ENCODE data around the gene NDUFS2.
A peak's percentile ranks its signal among the peaks of the same experiment; 100 is the strongest.

NDUFS2 gene

DNA sequence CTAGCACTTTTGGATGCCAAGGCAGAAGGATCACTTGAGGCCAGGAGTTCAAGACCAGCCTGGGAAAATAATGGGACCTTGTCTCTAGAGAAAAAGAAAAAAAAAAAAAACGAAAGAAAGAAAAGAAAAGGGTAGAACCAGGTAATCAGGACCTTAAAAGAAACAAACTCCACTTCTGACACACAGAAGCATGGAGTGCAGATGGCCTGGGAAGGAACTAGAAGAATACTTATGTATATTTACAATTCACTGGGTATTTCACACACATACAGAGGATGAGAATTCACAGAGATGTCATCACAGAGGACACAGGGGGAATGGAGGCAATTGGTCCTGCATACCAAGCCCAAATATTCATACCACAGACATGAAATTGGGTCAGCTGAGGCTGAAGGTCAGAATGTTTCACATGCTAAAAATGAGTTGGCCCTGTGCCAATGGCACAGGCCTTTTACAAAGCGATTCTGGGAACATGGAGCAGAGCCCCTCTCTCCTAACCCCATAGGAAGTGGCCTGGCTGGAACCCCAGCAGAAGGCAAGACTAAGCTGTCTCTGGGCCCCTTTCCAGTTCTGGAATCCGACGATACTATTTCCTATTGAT, 29.3 kb upstream of the NDUFS2 start:
- DNase-seq (ENCODE audit: low read depth) = peak; percentile 89

DNA sequence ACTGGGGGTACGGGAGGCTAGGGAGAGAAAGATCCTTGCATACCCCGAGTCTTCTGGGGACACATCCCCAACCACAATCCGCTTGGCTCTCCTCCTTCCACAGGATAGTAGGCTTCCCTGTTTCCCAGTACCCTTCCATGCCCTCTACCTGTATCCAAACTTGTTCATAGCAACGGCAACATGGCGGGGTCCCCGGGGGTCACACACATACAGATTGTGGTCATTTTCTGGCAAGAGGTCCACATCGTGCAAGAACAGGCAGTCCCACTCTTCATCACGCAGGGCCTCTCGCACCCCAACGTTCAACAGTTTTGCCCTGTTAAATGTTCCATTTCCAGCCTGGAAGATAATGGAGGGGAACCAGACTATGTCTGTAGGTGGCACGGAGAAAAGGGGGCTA, 28.5 kb upstream of the NDUFS2 start:
- no peak for DNase-seq (ENCODE audit: low read depth)

DNA sequence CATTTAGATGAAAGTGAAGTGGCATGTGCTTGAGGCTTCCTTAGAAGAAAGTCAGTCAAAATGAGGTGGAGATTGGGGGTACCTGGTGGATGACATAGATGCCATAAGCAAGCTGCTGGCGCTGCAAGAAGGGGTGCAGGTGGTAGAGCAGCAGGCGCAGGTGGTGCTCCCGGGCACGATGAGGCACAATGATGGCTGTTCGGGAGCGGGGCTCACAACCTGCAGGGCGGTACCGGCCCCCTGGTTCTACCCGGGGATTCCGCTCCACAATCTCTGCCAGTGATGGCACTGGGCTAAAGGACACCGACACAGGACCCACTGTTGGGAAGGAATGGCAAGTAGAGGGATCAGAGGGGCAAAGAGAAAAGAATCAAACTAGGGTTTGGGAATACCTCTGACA, 27.3 kb upstream of the NDUFS2 start:
- DNase-seq (ENCODE audit: low read depth) = no peak

DNA sequence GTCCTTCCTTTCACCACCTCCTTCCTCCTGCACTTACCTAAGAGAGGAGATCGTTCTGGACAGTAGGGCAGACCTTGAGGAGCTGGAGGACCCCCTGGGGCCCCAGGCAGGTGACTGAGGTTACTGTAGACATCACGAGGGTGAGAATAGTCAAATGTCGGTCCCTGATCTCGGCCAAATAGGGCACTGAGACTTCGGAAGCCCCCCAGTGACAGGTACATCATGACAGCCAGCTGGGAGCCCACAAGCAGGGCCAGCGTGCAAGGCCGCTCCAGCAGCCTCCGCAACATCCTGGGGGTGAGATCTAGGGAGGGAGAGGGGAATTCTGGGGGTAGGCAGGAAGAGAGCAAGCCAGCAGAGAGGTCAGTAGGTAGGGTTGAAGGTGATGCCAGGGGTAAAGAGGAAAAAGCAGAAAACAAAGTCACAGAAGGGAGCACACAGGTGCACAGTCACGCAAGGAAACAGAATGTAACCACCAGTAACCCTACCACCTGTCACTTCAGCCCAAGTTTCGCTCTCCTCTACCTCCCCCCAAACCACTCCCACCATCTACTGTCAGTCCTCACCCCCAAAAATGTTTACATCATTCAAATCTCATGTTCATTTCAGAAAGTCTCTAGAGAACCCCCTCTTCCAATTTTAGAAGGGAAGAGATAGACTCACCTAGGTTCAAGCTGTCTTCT, 26.3 kb upstream of the NDUFS2 start:
- DNase-seq (ENCODE audit: low read depth) = no peak

DNA sequence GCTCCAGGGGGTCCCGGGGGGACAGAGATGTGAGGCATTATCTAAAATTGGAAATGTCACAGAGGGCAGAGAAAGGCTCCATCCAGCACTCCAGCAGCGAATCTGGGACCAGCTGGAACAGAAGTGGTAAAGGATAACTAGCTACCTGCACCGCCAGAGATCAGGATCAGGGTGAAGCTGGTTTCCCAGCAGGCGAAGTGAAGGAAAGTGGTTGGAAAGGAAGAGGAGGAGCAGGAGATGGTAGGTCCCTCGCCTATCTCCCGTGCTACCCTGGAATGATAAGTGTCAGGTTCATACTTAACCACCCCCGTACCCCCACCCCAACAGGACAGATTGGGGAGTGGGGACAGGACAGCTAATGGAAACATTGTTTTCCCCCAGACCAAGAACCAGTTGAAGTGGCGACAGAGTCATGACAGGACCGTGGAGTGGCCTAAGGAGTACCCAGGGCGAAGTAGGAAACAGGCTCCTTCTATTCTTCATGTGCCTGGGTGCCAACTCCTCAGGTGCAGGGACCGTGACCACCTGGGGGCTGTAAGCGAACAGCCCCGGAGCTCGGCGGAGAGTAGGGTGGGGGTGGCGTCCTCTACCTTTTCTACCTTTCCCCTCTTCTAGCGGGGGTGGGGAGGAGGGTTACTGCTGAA, 25.6 kb upstream of the NDUFS2 start:
- no peak for DNase-seq (ENCODE audit: low read depth)

DNA sequence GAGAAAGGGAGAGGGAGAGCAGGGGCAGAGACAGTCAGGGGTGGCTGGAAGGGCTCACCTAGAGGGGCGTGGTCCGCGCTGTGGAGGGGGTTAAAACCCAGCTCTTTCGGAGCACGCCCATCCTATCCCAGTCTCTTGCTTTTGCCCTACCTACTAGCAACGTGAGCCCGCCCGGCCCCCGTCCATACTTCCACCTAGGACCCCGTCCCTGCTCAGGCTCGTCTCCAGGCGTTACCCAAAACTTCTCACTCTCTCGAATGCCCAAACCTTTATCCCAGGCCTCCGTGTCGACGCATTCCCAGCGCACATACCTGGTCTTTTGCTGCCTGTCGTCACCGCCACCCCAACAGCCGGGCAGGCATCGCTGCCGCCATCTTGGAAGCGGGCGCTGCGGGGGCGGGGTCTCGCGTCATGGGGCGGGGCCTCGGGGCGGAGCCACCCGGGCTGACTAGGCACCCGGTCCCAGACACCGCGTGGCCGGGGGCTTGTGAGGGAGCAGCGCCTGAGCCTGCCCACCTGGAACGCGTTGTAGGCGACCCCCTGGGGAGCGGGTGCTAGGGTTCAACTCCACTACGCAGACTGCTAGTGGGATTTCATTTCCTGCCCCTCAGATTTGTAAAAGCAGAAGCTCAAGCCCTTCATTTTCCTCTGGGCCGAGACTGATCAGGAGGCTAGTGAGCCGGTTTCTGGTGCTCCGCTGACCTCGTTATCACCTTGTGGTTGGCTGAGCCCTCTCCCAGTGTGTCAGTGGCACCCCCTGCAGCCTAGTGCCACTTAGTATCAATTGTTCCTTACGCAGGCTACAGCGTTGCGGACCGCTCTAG, 24.8 kb upstream of the NDUFS2 start, which contains the start of gene B4GALT3:
B4GALT3 (minus strand) TSS at position 396 of the 824 bp plus-strand sequence. CDS start 1,447 bp downstream, outside the sequence.
- peak; percentile 54 for DNase-seq (ENCODE audit: low read depth)

DNA sequence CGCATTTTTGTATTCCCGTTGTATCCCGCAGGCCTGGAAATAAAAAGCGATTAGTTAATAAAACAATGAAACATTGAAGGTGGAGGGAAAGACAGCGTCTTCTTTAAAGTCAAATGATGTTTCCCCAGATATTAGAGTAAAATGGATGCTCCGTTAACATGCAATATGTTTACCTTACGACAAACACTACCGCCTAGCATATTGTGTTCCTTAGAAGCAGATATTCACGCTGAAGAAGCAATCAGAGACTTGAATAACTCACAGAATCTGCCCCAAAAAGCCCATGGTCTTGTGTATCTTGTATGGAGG, 24.3 kb upstream of the NDUFS2 start:
- DNase-seq (ENCODE audit: low read depth) = no peak

DNA sequence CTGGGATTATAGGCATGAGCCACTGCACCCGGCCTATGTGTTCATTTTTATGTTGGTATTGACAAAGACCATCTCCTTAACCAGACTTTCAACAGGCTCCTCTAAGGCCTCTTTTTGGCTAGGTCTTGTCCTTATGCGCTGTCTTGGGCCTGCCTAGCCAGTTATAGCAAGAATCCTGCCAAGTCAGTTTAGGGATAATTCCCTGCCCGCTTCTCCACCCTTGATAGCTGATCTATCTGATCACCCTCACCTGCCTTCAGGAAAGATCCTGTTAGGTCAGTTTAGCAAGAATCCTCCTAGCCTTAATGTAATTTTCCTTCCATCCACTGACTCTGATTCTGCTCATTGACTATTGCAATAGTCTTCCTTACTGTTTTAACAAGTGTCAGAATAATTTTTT, 22.5 kb upstream of the NDUFS2 start:
- no peak for DNase-seq (ENCODE audit: low read depth)

DNA sequence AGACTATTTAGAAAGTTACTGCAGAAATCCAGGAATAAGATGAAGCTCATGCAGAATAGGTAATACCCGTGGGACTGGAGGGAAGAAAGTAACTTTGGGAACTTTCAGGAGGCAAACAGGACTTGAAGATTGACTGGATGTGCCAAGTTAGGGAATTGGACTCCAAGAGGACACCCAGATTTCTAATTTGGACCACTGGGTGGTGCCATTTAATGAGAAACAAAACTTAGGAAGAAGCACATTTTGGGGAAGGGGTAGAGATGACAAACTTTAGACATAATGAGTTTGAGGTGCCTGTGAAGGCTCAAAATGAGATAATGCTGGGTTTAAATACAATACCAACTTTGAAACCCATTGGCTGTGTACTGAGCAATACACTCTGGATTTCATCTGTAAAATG, 21.5 kb upstream of the NDUFS2 start:
- DNase-seq (ENCODE audit: low read depth) = no peak

DNA sequence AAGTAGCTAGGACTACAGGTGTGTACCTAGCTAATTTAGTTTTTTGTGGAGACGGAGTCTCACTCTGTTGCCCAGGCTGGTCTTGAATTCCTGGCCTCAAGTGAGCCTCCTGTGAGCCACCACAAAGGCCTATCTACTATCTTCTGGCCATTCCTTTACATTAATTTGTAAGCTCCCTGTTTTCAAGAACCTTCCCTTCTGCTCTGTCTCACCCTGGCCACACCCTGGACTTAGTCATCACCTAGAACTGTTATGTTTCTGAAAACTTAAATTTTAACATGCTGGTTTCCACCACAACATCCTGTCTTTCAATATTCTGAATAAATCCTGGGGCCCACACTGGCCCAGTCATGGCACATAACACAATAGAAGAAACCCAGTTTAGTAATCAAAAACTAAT, 20.0 kb upstream of the NDUFS2 start:
- DNase-seq (ENCODE audit: low read depth) = peak; percentile 47

DNA sequence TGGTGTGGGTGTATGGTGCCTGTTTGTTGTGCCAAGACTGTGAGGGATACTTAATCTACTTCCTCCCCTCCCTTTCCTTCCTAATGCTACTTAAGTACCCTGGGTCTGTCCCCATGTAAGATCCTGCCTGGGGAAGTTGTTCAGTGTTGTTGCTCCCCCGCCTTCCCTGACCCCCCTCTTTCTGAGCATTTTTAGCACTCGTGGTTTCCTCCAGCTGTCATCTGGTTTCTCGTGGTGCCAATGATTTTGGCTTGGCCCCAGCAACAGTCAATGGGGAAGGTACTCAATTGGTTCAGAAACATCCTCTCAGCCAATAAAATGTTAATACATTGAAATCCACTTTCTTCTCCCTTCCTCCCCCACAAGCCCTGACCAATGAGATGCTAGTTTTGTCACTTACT, 16.9 kb upstream of the NDUFS2 start:
- peak; percentile 31 for DNase-seq (ENCODE audit: low read depth)

DNA sequence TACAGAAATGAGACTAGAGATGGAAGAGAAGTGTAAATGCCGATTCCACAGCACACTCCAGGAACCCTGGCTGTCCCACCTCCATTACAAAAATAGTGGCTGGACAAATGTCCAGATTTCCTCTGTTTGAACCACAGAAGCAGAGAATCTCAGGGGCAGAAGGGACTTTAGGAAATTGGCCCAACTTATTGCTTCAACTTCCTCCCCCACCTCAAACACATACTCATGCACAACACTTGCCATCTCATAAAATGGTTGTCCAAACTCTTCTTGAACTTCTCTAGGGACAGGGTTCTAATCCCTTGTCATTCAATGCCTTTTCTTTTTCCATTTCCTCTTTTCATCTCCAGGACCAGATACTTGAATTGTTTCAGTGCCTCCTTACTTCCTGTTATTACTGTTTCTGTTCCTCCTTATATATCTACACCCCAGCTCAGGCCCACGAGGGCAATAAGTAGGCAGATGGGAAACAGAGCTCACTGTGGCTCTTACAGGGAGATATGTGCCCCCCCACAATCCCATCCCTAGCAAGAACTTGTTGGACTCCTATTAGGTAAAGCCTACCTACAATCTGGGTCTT, 16.3 kb upstream of the NDUFS2 start:
- no peak for DNase-seq (ENCODE audit: low read depth)

DNA sequence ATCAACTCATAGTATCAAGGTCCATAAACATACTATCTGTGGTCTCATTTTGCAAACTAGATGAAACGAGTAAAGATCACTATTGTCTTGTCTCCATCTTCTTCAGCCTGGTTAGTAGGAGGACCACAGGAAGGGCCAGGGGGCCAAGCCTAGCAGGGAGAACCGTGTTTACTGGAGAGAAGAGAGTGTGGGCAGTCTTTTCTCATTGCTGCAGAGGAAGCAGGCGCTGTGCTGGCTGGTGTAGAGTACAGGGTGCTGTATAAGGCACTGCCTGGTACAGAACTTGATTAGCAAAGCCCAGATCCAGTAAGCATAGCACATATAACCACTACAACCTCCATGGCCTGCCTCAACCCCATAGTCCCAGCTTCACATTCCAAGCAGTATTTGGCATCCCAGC, 14.9 kb upstream of the NDUFS2 start:
- DNase-seq (ENCODE audit: low read depth) = peak; percentile 88

DNA sequence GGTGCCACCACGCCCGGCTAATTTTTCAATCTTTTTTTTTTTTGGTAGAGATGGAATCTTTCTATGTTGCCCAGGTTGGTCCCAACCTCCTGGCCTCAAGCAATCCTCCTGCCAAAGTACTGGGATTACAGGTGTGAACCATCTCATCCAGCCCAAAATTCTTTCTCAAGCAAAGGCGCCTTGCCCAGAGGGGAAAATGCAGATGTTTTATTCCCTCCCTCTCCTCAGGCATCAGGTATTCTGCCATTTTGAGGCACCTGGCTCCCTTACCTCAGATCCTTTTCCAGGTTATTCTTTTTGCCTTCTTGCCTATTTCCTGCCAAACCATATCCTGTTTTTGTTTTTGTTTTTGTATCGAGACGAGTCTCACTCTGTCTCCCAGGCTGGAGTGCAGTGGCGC, 13.8 kb upstream of the NDUFS2 start:
- DNase-seq (ENCODE audit: low read depth) = no peak

DNA sequence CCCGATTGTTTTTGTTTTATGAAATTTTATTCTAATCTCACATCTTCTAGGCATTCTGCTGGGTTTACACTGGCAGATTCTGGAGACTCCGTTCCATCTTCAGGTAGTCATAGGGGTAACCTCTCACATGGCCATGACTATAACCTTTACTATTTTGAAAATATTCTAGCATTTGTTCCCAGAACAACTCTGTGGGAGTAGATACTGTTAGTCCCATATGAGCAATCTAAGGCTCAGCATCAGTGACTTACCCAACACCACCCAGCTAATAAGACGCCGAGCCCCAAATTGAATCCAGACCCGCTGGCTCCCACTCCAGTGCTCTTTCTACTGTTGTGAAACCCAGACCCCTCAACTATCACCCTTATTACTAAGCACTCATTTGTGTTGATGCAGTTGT, 13.1 kb upstream of the NDUFS2 start:
- DNase-seq (ENCODE audit: low read depth) = peak; percentile 70

DNA sequence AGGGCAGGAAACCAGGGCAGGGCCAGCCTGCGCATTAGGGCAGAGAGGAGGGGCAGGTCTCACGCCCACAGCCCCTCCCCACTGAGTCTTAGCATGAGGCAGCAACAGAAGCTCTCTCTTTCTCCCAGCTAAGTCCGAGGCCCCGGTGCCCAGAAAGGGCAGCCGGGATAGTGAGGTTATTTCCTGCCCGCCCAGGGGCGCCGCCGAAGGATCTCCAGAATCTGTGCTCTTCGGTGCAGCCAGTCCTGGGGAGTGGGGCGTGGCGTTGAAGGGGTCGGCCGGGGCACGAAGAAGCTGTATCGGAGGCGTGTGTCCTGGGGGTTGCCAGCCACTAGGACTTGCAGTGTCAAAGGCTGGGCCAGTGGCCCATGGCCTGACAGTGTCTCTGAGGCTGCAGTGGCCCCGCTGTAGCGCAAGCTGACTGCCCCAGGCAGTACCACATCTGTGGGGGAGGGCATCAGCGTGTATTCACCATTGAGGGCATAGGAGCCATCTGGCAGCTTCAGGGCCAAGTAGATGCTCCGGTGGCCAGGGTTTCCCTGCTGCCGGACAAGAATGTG, 11.1 kb upstream of the NDUFS2 start:
- DNase-seq (ENCODE audit: low read depth) = no peak

DNA sequence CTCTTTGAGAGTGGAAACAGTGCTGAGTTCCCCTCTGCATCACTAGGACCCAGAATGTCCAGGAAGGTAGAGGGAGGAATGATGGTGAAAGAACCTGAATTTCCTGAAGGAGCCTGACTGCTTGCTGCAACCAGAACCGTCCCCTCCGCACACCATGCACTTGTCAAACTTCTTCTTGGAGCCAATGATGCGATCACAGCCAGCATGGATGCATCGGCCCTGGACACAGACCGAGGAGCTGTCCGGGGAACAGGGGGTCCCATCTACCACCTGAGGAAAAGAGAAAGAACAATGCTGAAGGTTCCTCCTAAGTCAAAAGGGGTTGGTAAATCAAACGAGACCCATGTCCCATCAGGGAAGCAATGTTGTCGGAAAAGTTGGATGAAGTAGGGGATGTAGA, 10.2 kb upstream of the NDUFS2 start:
- DNase-seq (ENCODE audit: low read depth) = no peak

DNA sequence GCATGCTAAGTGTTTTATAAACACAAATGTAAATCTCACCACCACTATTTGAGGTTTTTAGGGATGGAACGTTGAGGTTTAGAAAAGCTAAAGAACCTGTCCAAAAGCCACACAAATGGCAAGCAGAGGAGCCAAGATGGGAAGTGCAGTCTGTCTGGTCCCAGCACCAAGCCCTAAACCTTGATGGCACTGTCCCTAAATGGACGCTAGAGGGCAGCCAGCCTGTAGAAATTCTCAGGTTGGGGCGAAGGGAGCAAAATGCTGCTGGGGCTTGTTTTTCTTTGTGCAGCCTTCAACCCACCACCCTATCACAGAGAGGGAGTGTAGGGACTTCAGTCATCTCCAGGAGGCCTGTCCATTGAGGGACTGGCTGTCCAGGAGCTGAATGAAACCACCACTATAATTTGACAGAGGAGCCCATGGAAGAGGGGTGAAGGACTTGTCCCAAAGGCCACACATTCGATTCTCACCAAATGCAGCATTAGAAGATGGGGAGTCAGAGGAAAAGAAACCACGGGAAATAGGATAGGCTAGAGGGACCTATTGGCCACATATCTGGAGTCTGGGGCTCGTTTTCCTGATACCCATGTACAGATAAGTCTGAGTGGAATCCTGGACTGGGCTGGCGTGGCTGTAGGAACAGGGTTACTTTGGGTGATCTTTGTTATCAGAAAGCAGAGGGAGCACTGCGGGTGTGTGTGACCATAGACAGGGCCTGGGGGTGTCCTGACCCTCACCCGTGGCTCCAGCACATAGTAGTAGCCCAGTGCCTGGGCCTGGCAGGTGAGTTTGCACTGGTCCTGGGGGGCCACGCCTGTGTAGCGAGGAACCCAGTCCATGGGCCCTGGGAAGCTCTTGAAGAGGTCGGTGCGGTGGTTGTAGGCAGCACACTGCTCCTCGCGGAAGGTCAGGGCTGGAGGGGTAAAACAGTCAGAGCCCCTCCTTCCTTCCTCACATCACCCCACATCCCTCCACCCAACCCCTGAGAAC, 9.4 kb upstream of the NDUFS2 start:
- DNase-seq (ENCODE audit: low read depth) = peak; percentile 61

DNA sequence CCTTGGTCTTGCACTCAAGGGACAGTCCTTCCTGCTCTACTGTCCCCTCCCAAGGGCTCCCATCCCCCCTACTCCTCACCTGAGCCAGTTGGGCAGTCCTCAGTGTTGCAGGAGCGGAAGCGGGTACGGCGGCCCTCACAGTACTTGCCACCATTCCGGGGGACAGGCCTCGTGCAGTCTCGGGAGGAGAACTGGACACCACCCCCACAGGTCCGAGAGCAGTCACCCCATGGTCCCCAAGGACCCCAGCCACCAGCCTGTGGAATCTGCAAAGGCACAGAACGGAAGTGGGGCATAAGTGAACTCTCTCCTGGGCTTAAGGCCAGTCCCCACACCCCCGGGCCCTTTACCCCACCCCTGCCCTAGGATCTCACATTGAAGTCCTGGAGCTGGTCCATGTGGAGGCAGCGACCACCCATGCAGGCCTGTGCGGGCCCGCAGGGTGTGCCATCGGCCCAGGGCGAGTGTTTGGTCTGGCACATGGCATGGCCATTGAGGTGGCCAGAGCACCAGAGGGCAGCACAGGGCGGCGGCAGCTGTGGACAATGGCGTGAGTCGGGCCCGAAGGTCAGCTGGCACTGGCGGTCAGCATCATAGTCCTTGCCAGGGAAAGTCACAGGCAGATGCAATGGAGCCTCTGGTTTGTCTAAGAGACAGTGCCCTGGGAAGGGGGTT, 8.5 kb upstream of the NDUFS2 start:
- no peak for DNase-seq (ENCODE audit: low read depth)

DNA sequence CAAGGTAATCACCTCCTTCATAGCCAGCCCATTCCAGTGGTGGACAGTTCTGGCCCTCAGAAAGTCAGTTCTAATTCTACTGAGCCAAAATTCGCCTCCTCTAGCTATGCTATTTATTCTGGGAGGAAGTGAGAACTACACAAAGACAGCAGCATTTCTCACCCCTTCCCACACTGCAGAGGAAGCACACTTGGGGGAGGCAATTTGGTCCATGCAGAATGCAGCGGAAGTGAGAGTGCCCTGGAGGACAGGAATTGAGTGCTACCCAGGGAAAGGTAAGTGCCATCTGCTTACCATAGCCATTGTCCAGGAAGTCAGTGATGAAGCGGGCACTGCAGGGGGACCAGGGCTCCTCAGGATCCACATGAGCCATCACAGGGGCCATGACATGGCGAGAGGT, 7.0 kb upstream of the NDUFS2 start:
- DNase-seq (ENCODE audit: low read depth) = no peak
